HFFc6 (cell line): ENCODE measurements around the gene THSD4. TPM values are rescaled to one million over a fixed set of nuclear protein-coding genes. Genes with fewer than 3 reads are reported as not detected.

Experiments used
- DNase-seq: peaks from one replicate; pipeline ENCODE4 v3.0.0-alpha.2; 2018
- H3K27ac Mint-ChIP-seq: 2 replicates; pipeline ENCODE4 v1.8.0; 2020; ENCODE audit warnings: mild to moderate bottlenecking, mixed read lengths
- H3K27me3 Mint-ChIP-seq: 2 replicates; pipeline ENCODE4 v1.8.0; 2021; ENCODE audit warnings: mild to moderate bottlenecking, moderate library complexity, mixed read lengths; ENCODE audit not compliant: insufficient read depth
- H3K36me3 Mint-ChIP-seq: 2 replicates; pipeline ENCODE4 v1.8.0; 2021; ENCODE audit warnings: low read depth, mixed read lengths
- H3K4me1 Mint-ChIP-seq: 2 replicates; pipeline ENCODE4 v1.8.0; 2020; ENCODE audit warnings: low read depth, mixed read lengths
- H3K4me3 Mint-ChIP-seq: 2 replicates; pipeline ENCODE4 v1.8.0; 2020; ENCODE audit warnings: mild to moderate bottlenecking, moderate library complexity, mixed read lengths
- H3K9me3 Mint-ChIP-seq: 2 replicates; pipeline ENCODE4 v1.8.0; 2020; ENCODE audit warnings: mild to moderate bottlenecking, mixed read lengths
- CTCF ChIP-seq: fragments of 200-600 bp; sonication (generic); IDR thresholded peaks from 2 replicates; pipeline ENCODE4 v1.5.0; 2021; ENCODE audit warnings: antibody characterized with exemption, mild to moderate bottlenecking
- total RNA-seq, 6 experiments: library from RNA; stranded (reverse); fragmentation: NEBNext Ultra II Directional; extraction: Animal tissue kit (Norgen Biotek cat#: 25700); gene quantifications; 2 replicates in 1 of 6; 3 replicates in 5 of 6; pipeline ENCODE4 v1.2.3, GENCODE V29; 2021

The THSD4 gene
- total RNA-seq, 6 experiments from 2014 or later: 32.7 to 39.1 (median 36.4) TPM

GRCh38 chr15:71687902-71688508, 572.7 kb downstream of the THSD4 start:
- Mint-ChIP-seq H3K4me1 (peaks cover 91% of the 10 kb centered on the region), H3K4me3 (no peak overlapping the region), H3K36me3 (peaks cover 17% of the 10 kb centered on the region), H3K9me3 (peaks cover 6% of the 10 kb centered on the region; the same call in 1 of the 2 replicates), H3K27me3 (no peaks in the 10 kb centered on the region; the same call in 1 of the 2 replicates), H3K27ac (peak overlapping the region; percentile 38; the same call in 1 of the 2 replicates)
- DNase-seq: no peak
- TF ChIP-seq CTCF: no peak

GRCh38 chr15:71688509-71689094, 573.3 kb downstream of the THSD4 start:
- TF ChIP-seq CTCF: no peak

GRCh38 chr15:71691081-71691457, 575.8 kb downstream of the THSD4 start:
- Mint-ChIP-seq H3K27ac (peak overlapping the region; percentile 90), H3K4me1 (peaks cover 71% of the 10 kb centered on the region), H3K36me3 (peaks cover 22% of the 10 kb centered on the region), H3K9me3 (peaks cover 6% of the 10 kb centered on the region; the same call in 1 of the 2 replicates), H3K27me3 (no peaks in the 10 kb centered on the region; the same call in 1 of the 2 replicates), H3K4me3 (peak overlapping the region; percentile 67; the same call in 1 of the 2 replicates)
- DNase-seq: no peak
- TF ChIP-seq CTCF: no peak

More at GRCh38 chr15:71688509-71689094, 573.3 kb downstream of the THSD4 start:
- H3K9me3 Mint-ChIP-seq: peaks cover 6% of the 10 kb centered on the region; the same call in 1 of the 2 replicates
- peaks cover 17% of the 10 kb centered on the region for H3K36me3 Mint-ChIP-seq
- no peaks in the 10 kb centered on the region; the same call in 1 of the 2 replicates for H3K27me3 Mint-ChIP-seq
- peak overlapping the region; percentile 29; the same call in 1 of the 2 replicates for H3K4me3 Mint-ChIP-seq
- DNase-seq: no peak
- H3K4me1 Mint-ChIP-seq: peaks cover 89% of the 10 kb centered on the region
- H3K27ac Mint-ChIP-seq: peak overlapping the region; percentile 42

GRCh38 chr15:71691458-71692417, 576.5 kb downstream of the THSD4 start:
- Mint-ChIP-seq H3K9me3 (peaks cover 6% of the 10 kb centered on the region; the same call in 1 of the 2 replicates), H3K4me1 (peaks cover 66% of the 10 kb centered on the region), H3K4me3 (peak overlapping the region; percentile 67), H3K27ac (peak overlapping the region; percentile 90), H3K27me3 (no peaks in the 10 kb centered on the region; the same call in 1 of the 2 replicates), H3K36me3 (peaks cover 23% of the 10 kb centered on the region)
- DNase-seq: peak; percentile 81
- no peak for TF ChIP-seq CTCF

- Mint-ChIP-seq H3K27me3 (no peaks in the 10 kb centered on the region; the same call in 1 of the 2 replicates), H3K4me3 (no peak overlapping the region), H3K9me3 (no peaks in the 10 kb centered on the region), H3K27ac (no peak overlapping the region), H3K4me1 (peaks cover 28% of the 10 kb centered on the region), H3K36me3 (peaks cover 16% of the 10 kb centered on the region; the same call in 1 of the 2 replicates)
- no peak for DNase-seq
- no peak for TF ChIP-seq CTCF
Observed at GRCh38 chr15:71697236-71697635, 582.0 kb downstream of the THSD4 start.
